COLO829 (cell line): ENCODE data around the gene AMN.

ENCODE experiments used
- DNase-seq: peaks from one replicate; pipeline ENCODE4 v3.0.0; 2012; ENCODE audit warnings: low spot score

The AMN gene

DNA sequence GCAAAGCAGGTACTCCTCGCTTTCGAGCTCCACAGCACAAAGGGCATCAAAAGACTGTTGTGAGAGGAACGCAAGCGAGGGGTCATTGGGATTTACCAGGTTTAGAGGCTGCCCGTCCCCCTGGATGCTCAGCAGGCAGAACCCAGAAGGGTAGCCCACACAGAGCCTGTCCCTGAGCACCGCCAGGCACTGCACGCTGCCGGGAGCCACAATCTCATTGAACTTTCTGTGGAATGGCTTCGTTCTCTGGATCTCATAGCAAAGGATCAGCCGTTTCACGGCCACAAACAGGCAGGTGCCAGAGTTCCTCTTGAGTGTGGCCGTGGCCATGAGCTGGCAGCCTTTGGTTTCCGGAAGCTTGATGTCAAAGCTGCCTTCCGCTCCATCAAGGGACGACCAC, 21.5 kb downstream of the AMN start:
- DNase-seq, result no peak

- no peak for DNase-seq
Observed at GRCh38 chr14:102944448-102945330, 22.2 kb downstream of the AMN start.

- no peak for DNase-seq
Observed at GRCh38 chr14:102945346-102946130, 23.1 kb downstream of the AMN start.

DNA sequence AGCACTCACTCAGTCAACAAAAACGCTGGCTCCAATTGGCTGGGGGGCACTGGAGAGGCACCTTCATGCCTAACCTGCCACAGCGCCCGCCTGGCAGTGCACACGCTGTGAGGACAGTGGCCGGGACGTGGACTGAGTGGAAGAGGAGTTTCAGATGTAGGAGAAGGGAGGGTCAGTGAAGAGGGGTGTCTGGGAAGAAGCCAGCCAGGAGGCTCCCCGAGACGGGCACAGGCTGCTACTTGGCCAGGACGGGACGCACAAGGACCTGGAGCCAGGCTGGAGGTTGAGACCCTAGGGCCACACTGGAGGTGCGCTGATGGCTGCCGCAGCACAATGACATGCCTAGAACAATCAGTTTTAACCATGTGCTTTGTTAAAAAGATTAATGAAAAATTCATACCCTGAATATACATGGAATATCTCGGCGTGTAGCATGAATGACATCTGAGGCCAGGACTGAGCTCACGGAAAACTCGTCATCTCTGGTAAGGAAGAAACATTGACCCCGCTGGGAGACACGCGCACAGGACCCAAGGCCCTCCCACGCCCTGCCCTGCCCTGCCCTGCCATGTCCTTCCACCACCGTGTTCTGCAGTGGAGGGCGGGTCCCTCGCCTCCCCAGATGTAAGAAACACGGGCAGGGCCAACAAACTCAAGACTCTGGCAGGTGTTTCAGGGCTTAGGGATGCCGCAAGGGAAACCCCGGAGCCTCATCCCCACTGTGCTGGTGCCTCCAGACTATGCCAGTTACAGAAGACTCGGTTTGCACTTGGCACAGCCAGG, 25.0 kb downstream of the AMN start:
- DNase-seq, result no peak

GRCh38 chr14:102948698-102949061, 26.2 kb downstream of the AMN start:
- no peak for DNase-seq

DNA sequence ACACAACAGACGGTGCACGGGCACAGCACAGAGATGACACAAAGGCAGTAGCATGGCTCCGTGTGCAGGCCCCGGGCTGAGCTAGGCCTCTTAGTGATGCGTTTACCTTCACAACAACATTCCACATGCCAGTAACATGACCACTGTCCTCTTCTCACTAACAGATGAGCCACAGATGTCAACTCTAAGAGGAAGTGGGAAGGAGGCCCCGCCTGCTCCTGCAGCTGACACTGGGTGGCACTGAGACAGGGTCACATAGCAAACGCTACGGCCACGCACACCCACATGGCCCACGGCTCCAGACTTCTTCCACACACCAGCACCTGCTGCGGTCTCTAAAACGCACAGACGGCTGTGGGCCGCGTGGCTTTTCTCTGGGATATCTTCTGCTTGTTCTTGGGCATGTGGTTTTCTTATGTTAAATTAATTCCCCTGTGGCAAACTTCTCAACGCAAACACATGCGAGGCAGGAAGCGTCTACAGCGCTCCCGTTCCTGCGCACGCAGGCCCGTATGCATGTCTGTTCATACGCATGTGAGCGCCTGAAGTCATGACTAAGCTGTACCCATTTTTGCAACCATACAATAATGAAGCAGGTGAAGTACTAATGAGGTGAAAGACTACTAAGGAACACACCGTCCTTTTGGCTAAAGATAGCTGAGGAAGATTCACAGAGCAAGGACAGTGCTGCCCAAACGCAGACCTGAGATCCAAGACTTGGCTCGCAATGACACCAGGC, 26.8 kb downstream of the AMN start:
- DNase-seq, result no peak

- DNase-seq, result no peak
Observed at GRCh38 chr14:102949801-102950451, 27.5 kb downstream of the AMN start.

GRCh38 chr14:102951034-102951433, 28.6 kb downstream of the AMN start:
- DNase-seq, result peak; percentile 79

GRCh38 chr14:102951799-102952198, 29.3 kb downstream of the AMN start:
- no peak for DNase-seq

- DNase-seq, result no peak
Observed at GRCh38 chr14:102952276-102952675, 29.8 kb downstream of the AMN start.

- DNase-seq, result no peak
Observed at GRCh38 chr14:102953100-102953499, 30.6 kb downstream of the AMN start.

DNA sequence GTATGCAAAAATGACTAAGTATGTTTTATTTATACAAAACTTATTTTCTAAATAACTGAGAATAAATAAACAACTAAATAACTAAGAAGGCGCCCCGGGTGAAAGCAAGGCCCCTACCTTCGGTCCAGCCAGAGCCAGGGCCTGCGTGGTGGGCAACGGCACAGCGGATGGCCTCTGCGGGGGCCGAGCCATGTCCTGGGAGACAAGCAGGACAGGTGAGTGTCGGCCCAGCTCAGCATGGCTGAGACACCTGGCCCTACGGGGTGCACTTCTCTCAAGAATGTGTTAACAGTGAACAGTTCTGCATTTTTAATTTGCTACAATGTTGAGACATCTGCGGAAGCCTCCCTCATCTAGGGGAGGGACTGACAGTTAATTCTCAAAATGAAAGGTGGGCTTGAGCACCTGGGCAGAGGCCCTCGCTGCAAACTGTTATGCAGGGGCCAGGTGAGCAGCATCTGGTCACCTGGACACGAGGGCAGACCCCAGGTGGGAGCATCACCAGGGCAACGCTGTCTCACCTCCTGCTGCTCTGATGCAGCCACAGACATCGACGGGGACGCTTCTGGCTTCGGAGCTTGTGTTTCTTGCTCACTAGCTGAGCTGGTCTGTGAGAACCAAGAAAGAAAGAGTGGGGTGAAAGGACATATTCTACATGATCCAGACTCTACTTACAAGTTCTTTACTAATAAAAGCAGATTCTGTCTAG, 31.8 kb downstream of the AMN start:
- no peak for DNase-seq

DNA sequence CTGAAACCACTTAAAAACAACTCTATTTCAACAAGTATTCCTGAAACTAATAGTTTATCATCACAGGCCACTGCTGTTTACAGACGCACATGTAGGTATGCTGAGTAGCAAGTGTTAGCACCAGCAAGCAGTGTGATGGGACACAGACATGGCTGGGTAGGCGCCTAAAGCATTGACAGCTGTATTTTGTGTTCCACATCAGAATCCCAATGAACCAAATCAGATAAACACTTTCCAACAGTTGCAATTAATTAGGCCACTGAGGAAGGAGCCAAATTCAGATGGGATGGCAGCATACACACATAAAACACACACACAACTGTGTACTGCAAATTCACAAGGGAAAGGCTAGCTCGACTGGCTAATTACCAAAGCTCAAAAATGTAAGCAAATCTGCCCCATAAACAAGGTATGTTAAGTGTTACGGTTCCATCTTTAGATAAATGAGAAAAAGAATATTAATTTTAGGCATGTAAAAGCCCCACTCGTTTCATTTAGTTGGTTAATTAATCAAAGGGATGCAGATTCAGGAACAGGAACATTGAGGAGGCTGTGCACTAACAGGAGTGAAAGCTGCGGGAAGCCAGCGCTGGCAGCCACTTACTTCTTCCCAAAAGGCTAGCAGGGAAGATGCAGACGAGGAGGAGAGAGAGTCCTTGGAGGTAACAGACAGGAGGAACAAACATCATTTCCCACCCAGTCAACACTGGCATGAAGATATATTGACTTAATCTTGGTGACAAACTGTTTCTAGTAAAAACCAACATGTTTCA, 33.4 kb downstream of the AMN start:
- no peak for DNase-seq

GRCh38 chr14:102957222-102957621, 34.8 kb downstream of the AMN start:
- no peak for DNase-seq

- DNase-seq, result no peak
Observed at GRCh38 chr14:102958461-102958860, 36.0 kb downstream of the AMN start.

- no peak for DNase-seq
Observed at GRCh38 chr14:102962111-102962627, 39.7 kb downstream of the AMN start.

- DNase-seq, result no peak
Observed at GRCh38 chr14:102964152-102964730, 41.8 kb downstream of the AMN start.

DNA sequence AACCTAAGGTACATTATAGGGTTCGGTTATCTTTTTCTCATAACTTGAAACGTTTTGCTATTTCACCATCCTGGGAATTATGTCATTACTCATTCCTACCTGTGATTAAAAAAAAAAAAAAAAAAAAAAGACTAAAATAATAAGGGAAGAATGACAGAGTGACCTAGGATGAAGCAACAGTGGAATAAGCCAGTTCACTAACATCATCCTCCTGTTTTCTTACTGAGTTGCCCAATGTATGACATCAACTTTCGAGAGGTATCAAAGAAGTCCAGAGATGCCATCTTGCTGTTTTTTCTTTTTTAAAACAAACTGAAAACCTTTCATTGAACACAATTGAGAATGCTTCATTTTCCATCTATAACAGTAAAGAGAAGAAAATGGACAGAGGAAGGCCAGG, 42.8 kb downstream of the AMN start:
- no peak for DNase-seq

- no peak for DNase-seq
Observed at GRCh38 chr14:102965971-102966655, 43.6 kb downstream of the AMN start.
